GDM1 (cell line): Measurements from ENCODE around the gene CSK.

ENCODE experiments used
- DNase-seq: peaks from one replicate; lab custom pipeline; 2025; lab: John Stamatoyannopoulos, UW

Gene CSK

DNA sequence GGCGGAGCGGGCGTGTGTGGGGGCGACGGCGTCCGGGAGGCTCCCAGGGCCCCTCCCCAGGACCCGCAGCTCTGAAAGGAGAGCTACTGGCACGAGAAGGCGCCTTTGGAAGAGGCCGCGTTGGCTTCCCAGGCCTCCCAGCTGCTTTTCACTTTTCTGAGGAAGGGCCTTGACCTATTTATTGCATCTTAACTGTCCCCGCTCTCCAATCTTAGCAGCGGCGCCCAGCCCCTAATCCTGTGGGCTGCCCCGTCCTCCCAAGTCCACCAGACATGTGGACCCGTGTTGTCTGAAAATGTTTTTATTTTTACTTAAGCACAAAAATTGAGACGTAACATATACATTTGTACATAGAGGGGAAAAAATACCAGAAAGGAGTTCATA is 61.6 kb downstream of the CSK start:
- no peak for DNase-seq

DNA sequence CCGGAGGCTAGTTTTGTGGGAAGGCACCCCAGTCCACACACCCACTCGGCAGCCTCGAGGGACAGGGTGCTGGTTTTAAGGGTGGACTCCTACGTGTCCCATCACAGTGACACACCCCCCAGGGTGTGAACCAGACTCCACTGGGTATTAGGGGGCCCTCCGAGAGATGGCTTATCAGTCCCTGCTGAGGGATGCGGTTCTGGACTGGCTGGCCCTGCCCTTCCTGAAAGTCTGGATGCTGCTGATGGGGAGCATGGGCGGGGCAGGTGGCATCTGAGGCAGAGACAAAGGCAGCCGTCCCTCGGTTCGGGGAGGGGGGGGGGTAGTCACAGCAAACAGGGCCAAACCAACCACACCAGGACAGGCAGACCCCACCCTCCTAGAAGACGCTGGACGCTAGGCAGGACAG is 62.0 kb downstream of the CSK start:
- DNase-seq, result no peak

DNA sequence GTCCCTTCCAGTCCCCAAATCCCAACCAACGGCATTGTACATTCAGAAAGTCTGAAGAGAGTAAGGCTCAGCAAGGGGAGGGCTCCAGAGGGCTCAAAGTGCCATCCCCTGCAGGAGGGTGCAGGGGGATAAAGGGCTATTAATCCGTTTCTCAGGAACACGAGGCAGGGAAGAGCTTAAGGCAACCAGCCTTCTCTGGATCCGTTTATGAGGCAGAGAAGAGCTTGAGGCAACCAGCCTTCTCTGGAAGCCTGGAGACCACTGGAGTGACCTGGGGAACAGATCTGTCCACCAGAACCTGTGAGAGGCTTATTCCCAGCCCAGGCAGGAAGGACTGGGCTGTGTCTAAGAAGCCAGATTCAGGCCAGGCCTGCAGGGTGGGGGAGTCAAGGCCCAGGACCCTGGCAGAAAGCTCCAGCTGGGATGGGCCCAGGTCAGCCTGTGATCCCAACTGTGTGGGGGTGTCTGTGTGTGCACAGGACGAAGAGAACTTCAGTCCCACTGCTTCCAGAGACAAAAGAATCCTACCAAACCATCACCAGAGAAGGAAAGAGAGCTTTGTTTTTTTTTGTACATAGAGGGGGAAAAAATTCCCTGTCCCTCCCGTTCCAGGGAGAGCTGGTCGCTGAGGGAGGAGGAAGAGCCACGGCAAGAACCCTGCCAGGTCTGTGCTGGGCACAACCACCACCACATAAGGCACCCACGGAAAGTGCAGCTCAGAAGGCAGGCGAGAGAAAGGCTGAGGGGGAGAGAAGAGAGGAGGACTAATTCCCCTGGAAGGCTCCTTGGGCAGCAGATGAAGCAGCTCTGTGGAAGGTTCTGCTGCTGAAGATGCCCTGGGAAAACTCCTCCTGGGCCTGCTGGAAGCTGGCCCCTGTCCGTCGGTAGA is 62.7 kb downstream of the CSK start:
- no peak for DNase-seq

DNA sequence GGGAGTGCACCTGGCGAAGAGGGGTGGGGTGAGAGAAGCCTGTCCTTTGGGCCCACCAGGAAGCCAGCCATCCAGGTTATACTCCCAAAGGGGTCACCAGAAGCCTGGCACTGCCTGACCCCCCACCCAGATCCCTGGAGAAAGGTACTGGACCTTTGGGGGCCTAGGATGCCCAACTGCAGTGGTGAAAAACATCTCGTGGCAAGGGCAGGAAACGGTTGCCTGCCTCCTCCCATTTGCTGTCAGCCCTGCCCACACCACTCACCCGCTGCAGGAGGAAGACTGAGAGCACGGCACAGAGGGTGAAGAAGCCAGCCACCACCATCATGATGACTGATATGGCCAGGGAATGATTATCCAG is 63.3 kb downstream of the CSK start:
- DNase-seq, result peak; percentile 19

DNA sequence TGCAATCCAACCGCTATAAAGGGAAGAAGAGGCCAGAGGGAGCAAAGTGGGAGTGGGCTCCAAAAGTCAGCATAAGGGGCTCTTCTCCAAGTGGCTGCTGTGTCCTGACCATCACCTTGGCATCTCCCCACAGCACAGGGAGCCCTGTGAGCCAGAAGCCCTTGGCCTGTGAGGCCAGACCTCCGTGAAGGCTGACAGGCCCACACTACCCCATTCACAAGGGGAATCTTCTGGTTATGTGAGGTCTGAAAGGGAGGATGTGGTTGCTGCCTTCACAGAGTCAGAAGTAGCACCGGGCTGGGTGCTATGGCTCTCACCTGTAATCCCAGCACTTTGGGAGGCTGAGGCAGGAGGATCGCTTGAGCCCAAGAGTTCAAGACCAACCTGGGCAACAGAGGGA is 63.7 kb downstream of the CSK start:
- DNase-seq, result no peak

DNA sequence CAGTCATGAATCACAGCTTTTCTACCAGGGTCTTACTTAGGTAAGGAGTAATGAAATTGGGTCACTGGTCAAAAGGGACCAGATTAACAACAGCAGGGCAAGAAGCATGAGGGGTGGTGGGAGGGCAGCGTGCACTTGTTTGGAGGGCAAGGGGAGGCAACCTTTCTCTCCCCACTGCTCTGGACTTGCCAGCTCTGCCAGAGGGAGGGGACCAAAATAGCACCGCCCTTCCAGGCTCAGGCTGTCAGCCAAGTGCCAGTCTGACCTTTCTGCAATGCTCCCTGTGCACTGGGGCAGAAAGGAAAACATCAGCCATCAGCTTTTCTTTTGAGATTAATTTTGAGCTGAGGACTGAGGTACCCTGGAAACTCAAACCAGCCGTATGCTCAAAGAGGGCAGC is 65.6 kb downstream of the CSK start:
- no peak for DNase-seq

DNA sequence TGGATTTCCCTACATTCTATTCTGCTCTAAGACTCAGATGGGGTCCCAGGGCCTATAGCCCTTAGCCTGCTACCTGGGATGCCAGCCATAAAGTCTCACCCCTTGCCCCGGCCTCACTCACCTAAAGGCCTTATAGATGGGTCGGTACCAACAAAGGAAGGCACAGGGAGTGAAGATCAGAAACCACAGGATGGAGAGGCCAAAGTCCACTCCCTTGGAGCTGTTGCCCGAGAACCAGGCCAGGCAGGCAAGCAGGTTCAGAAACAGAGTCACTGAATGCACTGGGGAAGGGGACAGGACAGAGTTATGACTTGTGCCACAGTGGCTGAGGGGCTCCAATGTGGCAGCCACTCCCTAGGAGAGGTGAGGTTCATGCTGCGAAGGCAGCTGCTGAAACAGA is 68.5 kb downstream of the CSK start:
- DNase-seq, result no peak

DNA sequence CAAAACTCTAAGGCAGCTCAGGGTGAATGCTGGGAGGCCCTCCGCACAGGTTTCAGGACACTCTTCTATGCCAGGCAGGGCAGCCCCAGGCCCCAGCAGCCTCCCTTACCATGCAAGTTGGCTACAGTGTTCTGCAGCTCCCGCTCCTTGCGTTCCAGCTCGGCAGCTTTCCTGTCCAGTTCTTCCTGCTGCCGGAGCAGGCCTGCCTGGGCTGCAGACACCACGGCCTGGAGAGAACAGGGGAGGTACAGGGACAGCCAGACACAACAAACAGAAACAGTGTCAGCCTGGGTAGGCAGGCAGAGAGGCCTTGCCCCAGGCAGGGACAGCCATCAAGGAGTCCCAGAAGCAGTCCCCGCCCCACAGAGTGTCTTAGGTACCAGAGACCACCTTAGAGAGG is 70.1 kb downstream of the CSK start:
- DNase-seq, result no peak
